ENCODE results near the gene SEPTIN2. TPM values are rescaled to one million over a fixed set of nuclear protein-coding genes. Genes with fewer than 3 reads are reported as not detected.
"Not testable (repeated sequence)": the region's sequence is repeated elsewhere in the genome, so short reads cannot be mapped to it uniquely, and the experiment has no call there.

The SEPTIN2 gene
- total and polyA plus RNA-seq, 5 donors = 153 to 335 (median 243) TPM

DNA sequence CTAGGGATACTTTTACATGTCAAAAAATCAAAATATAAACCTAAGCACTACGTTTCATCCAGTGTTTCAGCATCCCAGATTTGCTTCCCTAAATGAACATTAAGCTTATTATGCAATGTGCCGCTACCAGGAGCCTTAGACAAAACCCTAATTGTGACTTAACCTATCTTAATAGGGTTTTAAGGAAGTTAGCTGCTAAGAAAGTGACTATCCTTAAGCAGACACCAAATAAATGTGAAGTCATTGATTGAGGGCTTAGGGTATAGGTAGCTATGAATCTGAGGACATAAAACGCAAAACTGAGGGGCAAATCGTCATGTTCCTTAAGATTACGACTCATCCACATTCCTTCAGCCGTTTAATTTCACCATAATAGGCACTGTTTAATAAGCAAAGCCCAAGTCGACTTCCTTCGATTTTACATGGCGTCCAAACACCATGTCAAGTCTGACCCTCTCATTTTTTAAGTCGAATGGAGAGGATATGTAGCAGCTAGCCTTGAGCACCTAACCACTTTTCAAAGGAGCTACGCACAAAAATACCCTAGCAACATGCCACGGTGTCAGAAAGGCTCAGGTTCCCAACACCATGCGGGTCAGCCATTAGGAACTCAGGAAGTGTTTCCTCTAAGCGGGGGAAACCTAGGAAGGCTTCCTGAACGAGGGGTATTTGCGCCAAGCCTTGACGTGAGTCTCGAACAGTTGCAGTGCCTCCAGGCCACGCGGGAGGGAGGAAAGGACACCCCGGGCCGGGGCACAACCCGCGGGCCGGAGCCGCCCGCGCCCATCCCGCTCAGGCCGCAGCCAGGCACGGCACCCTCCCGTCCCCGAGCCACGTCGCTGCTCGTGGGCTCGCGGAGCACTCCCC is 1.3 kb upstream of the SEPTIN2 start:
- intact Hi-C loops (cut with DNase I) = loop anchor here in 1 of 4 donors (5.0 kb wide), 1 partner anchor 42 kb away; no protein-coding TSS in a partner anchor

DNA sequence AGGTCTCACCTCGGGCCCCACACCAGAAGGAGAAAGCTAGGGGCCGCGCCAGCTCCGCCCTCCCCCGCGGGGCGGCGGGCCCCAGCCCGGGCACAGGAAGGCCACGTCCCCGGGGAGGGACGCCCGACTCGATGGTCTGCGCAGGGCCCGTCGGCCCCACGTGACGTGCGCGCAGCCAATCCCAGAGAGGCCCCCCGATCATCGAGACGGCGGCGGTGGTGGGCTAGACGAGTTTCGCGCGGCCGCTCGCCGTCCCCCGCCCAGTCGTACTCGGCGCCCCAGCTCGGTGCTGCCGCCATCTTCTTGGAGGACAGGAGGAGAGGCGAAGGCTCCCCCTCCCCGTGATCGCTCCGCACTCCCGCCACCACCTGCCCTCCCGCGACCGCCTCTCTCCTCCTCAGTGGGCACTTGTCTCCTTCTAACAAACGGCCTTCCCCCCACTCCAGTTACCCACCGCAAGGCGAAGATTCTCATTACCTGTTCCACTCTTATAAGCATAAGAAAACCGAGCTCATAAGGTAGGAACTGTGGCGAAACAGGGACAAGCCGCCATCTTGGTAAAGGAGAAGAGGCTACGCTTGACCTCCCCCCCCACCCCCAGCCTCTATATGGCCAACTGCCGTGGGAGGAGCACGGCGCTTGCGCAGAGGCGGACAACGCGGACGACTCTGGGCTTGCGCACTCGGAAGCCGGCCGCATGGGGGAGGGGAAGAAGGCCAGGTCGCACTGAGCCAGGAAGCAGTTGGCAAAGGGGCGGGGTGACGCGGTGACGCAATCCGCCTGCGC is 439 bp upstream of the SEPTIN2 start, which contains the start of gene HDLBP:
TSS of gene HDLBP (minus strand) at position 580 of the 786 bp plus-strand sequence. CDS start 48,803 bp downstream, outside the sequence.
- peak; percentile 94 to 95 for ATAC-seq
- peak within 1 kb of the TSS; percentile 79 for H3K4me3 ChIP-seq (ENCODE audit: low read length)
- H3K27me3 ChIP-seq (ENCODE audit: control insufficient read depth, insufficient read depth) = no peaks in the 10 kb centered on the region
- no peaks in the 10 kb centered on the region for H3K4me1 ChIP-seq (ENCODE audit: control insufficient read depth, insufficient read depth, low read length)
- H3K27ac ChIP-seq (ENCODE audit: low read length) = peak within 1 kb of the TSS; percentile 98
- peak; percentile 100 for DNase-seq
- WGBS = under 1% methylated on average over 73 of the region's 73 CpGs
- no peaks in the 10 kb centered on the region for H3K9me3 ChIP-seq (ENCODE audit: control insufficient read depth, low read length)
- intact Hi-C loops (cut with DNase I) = loop anchor here in 1 of 4 donors (5.0 kb wide), 1 partner anchor 43 kb away; no protein-coding TSS in a partner anchor

More for the DNA sequence above, 1.3 kb upstream of the SEPTIN2 start:
- ATAC-seq (no peak), DNase-seq (no peak)
- Histone ChIP-seq H3K4me3 (ENCODE audit: low read length) (peak overlapping the region; percentile 76), H3K27me3 (ENCODE audit: control insufficient read depth, insufficient read depth) (no peaks in the 10 kb centered on the region), H3K4me1 (ENCODE audit: control insufficient read depth, insufficient read depth, low read length) (no peaks in the 10 kb centered on the region), H3K27ac (ENCODE audit: low read length) (peak overlapping the region; percentile 89), H3K9me3 (ENCODE audit: control insufficient read depth, low read length) (no peaks in the 10 kb centered on the region)
- 5% methylated on average over 38 of the region's 38 CpGs for WGBS

DNA sequence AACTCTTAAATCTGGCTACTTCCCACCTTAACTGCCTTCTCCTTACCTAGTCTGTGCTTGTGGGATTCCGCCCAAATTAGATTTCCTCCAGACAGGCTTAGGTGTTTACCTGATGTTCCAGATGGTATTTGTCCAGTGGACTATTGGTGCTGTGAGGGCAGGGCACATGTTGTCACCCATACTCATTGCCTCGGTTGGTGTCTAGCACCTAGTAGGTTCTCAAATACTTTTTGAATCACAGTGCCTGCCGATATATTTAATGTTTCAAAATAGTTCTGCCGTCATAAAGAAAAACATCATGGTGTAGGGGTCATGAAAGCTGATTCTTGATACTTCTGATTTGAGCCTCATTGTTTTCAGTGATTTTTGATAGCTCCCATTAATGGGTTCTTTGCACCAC is 1.1 kb downstream of the SEPTIN2 start:
- ATAC-seq = no peak

DNA sequence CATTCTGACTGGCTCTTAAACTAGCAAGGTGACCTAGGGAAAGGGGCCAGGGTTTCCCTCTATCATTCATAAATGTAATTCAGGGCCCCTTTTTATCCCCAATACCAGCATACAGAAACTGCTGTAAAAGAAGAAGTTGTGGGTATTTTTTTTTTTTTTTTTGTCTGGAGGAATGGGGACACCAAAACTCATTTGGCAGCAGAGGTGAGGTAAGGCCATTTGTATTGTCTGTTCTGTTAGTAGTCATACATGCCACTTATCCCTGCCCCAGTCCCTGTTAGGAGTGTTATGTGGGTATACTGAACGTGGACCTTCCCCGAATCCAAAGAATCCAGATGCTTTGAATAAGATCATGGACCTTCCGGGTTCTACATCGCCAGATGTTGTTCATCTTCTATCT is 1.7 kb downstream of the SEPTIN2 start:
- ATAC-seq = no peak
- peaks cover 5% of the 10 kb centered on the region for H3K4me1 ChIP-seq (ENCODE audit: control insufficient read depth, insufficient read depth, low read length)
- intact Hi-C loops (cut with DNase I) = loop anchor here in 1 of 4 donors (5.0 kb wide), 1 partner anchor 45 kb away; no protein-coding TSS in a partner anchor

More for the DNA sequence above, 1.1 kb downstream of the SEPTIN2 start:
- peak overlapping the region; percentile 79 for H3K4me3 ChIP-seq (ENCODE audit: low read length)
- H3K27ac ChIP-seq (ENCODE audit: low read length) = peak overlapping the region; percentile 92
- H3K27me3 ChIP-seq (ENCODE audit: control insufficient read depth, insufficient read depth) = no peaks in the 10 kb centered on the region
- DNase-seq = no peak
- peaks cover 1% of the 10 kb centered on the region for H3K4me1 ChIP-seq (ENCODE audit: control insufficient read depth, insufficient read depth, low read length)
- 6% methylated on average over 4 of the region's 4 CpGs for WGBS
- H3K9me3 ChIP-seq (ENCODE audit: control insufficient read depth, low read length) = no peaks in the 10 kb centered on the region
- intact Hi-C loops (cut with DNase I) = loop anchor here in 1 of 4 donors (5.0 kb wide), 1 partner anchor 45 kb away; no protein-coding TSS in a partner anchor

DNA sequence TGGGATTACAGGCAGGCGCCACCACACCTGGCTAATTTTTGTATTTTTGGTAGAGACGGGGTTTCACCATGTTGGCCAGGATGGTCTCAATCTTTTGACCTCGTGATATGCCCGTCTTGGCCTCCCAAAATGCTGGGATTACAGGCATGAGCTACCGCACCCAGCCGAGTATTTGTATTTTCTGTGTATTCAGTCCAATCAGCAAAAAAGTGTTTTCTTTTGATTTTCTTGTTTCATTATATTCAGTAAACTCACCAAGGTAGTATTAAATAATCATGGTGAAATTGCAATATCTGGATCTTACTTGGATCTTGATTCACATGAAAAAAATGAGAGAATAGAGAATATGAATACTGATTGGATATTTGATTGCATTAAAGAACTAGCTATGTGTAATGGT is 3.1 kb downstream of the SEPTIN2 start:
- H3K27me3 ChIP-seq (ENCODE audit: control insufficient read depth, insufficient read depth); H3K4me3 ChIP-seq (ENCODE audit: low read length); H3K9me3 ChIP-seq (ENCODE audit: control insufficient read depth, low read length); ATAC-seq; H3K27ac ChIP-seq (ENCODE audit: low read length); DNase-seq; H3K4me1 ChIP-seq (ENCODE audit: control insufficient read depth, insufficient read depth, low read length): not testable (repeated sequence)
- 85% methylated on average over 6 of the region's 6 CpGs for WGBS
- intact Hi-C loops (cut with DNase I) = loop anchor here in 1 of 4 donors (5.0 kb wide), 1 partner anchor 47 kb away; no protein-coding TSS in a partner anchor

More for the DNA sequence above, 1.7 kb downstream of the SEPTIN2 start:
- Histone ChIP-seq H3K27ac (ENCODE audit: low read length) (no peak overlapping the region), H3K27me3 (ENCODE audit: control insufficient read depth, insufficient read depth) (no peaks in the 10 kb centered on the region), H3K4me3 (ENCODE audit: low read length) (peak overlapping the region; percentile 79), H3K9me3 (ENCODE audit: control insufficient read depth, low read length) (no peaks in the 10 kb centered on the region)
- no peak for DNase-seq
- 44% methylated on average over 4 of the region's 4 CpGs for WGBS

DNA sequence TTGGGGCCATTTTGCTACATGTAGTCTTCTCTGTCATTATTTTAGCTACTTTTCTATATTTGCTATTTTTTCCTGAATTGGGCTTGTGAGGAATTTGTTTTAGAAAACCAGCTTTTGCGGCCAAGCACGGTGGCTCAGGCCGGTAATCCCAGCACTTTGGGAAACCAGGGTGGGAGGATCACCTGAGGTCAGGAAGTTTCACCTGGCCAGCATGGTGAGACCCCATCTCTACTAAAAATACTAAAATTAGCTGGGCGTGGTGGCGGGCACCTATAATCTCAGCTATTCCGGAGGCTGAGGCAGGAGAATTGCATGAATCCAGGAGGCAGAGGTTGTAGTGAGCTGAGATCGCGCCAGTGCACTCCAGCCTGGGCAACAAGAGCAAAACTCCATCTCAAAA is 4.7 kb downstream of the SEPTIN2 start:
- 92% methylated on average over 8 of the region's 8 CpGs for WGBS
- intact Hi-C loops (cut with DNase I) = loop anchor here in 1 of 4 donors (10.0 kb wide), 1 partner anchor 56 kb away; no protein-coding TSS in a partner anchor
- no peak overlapping the region for H3K4me3 ChIP-seq (ENCODE audit: low read length)
- no peaks in the 10 kb centered on the region for H3K9me3 ChIP-seq (ENCODE audit: control insufficient read depth, low read length)
- no peaks in the 10 kb centered on the region for H3K27me3 ChIP-seq (ENCODE audit: control insufficient read depth, insufficient read depth)
- H3K27ac ChIP-seq (ENCODE audit: low read length) = no peak overlapping the region
- DNase-seq (peak in 1 of 3 donors; percentile 31), ATAC-seq (no peak)
- peaks cover 5% of the 10 kb centered on the region for H3K4me1 ChIP-seq (ENCODE audit: control insufficient read depth, insufficient read depth, low read length)

DNA sequence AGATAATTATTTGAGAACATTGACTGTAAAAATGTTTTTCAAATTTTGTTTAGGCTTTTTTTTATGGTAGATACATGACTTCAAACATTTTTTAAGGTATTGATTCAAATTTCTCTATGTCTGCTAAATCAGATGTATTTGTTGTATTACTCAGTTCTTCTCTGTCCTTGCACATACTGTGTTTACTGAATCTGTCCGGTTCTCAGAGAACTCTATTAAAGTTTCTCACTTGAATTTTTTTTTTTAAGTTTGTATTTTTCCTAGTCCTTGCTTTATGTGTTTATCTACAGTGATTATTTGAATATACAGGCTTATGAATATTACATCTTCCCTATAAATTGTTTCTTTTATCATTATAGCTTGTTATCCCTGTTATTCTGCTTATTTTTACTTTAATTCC is 5.3 kb downstream of the SEPTIN2 start:
- DNase-seq = no peak
- Histone ChIP-seq H3K4me3 (ENCODE audit: low read length) (no peak overlapping the region), H3K4me1 (ENCODE audit: control insufficient read depth, insufficient read depth, low read length) (peaks cover 5% of the 10 kb centered on the region), H3K27me3 (ENCODE audit: control insufficient read depth, insufficient read depth) (no peaks in the 10 kb centered on the region), H3K9me3 (ENCODE audit: control insufficient read depth, low read length) (no peaks in the 10 kb centered on the region), H3K27ac (ENCODE audit: low read length) (no peak overlapping the region)
- 47% methylated on average over 1 of the region's 1 CpG for whole genome bisulfite sequencing
- ATAC-seq = no peak
- intact Hi-C loops (cut with DNase I) = loop anchor here in 1 of 4 donors (10.0 kb wide), 1 partner anchor 56 kb away; no protein-coding TSS in a partner anchor

DNA sequence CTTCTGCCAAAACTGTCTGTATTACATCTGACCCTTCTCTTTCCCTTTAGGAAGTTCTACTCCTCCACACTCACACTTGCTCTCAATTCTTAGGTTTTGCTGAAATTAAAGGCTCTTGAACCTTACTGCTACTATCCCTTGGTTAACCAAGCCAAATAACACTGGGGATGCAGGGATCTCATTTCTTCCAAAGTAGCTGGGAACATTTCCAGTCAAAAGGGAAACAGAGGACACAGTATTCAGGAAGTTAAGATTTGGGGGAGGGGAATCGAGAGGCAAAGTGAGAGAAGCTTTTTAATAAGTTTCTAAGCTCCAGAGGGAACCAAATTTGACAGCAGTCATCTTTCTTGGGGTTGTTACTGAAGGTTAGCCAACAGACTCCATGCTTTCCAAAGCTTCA is 6.2 kb downstream of the SEPTIN2 start:
- Histone ChIP-seq H3K4me1 (ENCODE audit: control insufficient read depth, insufficient read depth, low read length) (peaks cover 5% of the 10 kb centered on the region), H3K27ac (ENCODE audit: low read length) (no peak overlapping the region), H3K9me3 (ENCODE audit: control insufficient read depth, low read length) (no peaks in the 10 kb centered on the region), H3K4me3 (ENCODE audit: low read length) (no peak overlapping the region), H3K27me3 (ENCODE audit: control insufficient read depth, insufficient read depth) (no peaks in the 10 kb centered on the region)
- intact Hi-C loops (cut with DNase I) = loop anchor here in 1 of 4 donors (10.0 kb wide), 1 partner anchor 57 kb away; no protein-coding TSS in a partner anchor
- no peak for DNase-seq
- ATAC-seq = no peak
- 34% methylated on average over 1 of the region's 1 CpG for WGBS

DNA sequence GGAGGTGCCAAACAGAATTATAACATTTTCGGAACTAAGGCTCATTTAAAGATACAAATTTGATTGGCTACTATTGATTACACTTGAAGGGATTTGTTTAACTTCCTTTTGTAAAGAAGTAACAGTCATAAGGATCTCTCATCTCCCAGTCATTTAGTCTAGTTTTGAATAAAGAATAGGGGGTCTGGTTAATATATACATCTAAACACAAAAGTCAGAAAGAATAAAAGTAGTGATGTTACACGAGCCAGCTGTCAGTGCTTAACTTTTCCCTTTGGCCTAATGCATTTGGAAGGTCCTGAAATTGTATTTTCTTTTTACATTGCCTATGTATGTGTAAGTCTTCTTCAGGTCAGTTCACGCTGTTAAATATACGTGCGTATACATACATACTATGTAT is 8.1 kb downstream of the SEPTIN2 start:
- ATAC-seq (no peak), DNase-seq (no peak)
- peaks cover 5% of the 10 kb centered on the region for H3K4me1 ChIP-seq (ENCODE audit: control insufficient read depth, insufficient read depth, low read length)
- 63% methylated on average over 5 of the region's 5 CpGs for WGBS
- no peaks in the 10 kb centered on the region for H3K9me3 ChIP-seq (ENCODE audit: control insufficient read depth, low read length)
- H3K27me3 ChIP-seq (ENCODE audit: control insufficient read depth, insufficient read depth) = no peaks in the 10 kb centered on the region
- H3K27ac ChIP-seq (ENCODE audit: low read length) = no peak overlapping the region
- H3K4me3 ChIP-seq (ENCODE audit: low read length) = no peak overlapping the region
- intact Hi-C loops (cut with DNase I) = loop anchor here in 1 of 4 donors (10.0 kb wide), 1 partner anchor 59 kb away; no protein-coding TSS in a partner anchor

DNA sequence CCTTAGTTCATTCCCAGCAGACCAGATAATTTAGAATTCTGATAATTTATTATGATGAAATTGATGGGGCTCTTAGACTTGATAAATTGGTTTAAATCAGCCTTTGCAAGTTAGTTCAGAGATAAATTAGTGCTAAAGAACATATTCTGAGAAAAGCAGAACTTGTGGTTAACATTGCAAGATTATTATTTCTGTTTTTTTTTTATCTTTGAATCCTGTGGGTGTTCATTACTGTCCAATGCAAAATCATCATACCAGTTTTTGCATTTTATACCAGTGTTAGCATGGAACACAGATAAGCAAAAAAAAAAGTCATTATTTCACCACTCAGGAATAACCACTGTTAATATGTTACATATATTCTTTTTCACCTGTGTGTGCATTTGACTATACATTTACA is 9.1 kb downstream of the SEPTIN2 start:
- ATAC-seq = no peak
- Histone ChIP-seq H3K4me3 (ENCODE audit: low read length) (no peak overlapping the region), H3K9me3 (ENCODE audit: control insufficient read depth, low read length) (no peaks in the 10 kb centered on the region), H3K27ac (ENCODE audit: low read length) (no peak overlapping the region), H3K4me1 (ENCODE audit: control insufficient read depth, insufficient read depth, low read length) (peaks cover 5% of the 10 kb centered on the region), H3K27me3 (ENCODE audit: control insufficient read depth, insufficient read depth) (no peaks in the 10 kb centered on the region)
- intact Hi-C loops (cut with DNase I) = loop anchor here in 1 of 4 donors (10.0 kb wide), 1 partner anchor 60 kb away; no protein-coding TSS in a partner anchor
- DNase-seq = no peak

Data from right cardiac atrium (tissue), 5 donors.